ENCODE data around the gene TBX21.
"Not testable (repeated sequence)": the region's sequence is repeated elsewhere in the genome, so short reads cannot be mapped to it uniquely, and the experiment has no call there.

Gene TBX21

DNA sequence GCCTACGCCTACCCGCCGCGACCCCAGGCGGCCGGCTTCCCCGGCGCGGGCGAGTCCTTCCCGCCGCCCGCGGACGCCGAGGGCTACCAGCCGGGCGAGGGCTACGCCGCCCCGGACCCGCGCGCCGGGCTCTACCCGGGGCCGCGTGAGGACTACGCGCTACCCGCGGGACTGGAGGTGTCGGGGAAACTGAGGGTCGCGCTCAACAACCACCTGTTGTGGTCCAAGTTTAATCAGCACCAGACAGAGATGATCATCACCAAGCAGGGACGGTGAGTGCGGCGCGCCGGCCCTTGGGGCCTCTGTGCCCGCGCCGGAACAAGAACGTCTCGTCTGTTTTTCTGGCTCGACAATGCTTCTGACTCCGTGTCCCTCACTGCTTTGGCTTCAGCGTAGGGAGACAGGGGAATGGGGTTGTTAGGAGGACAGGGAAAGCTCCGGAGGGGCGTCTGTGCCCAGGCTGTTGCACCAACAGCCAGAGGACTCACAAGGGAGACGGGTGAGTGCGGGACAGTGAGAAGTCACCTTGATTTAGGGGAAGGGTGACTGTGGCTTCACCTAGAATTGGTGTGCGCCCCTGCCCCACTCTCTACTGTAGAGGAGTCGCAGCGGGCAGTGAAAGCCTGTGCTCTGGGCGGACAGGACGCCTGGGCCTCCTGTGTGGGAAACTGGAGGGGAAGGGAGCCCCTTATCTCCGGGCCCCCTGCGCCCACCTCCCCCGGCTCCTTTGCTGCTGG, 806 bp downstream of the TBX21 start:
- DNase-seq = no peak

DNA sequence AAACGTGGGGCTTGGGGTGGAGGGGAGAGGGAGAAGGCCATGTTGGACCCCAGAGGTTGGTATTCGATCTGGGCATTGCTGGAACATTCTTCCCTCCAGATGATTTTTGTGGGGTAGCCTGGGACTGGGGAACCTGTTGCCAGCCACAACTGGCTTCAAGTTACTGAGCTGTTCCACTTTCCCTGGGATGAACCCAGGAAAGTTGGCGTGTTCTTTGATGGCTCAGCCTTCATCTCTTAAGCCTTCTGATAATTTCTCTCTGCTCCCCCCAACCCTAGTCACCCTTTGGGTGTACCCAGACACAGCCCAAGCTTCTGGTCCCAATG, 2.1 kb downstream of the TBX21 start:
- no peak for DNase-seq

DNA sequence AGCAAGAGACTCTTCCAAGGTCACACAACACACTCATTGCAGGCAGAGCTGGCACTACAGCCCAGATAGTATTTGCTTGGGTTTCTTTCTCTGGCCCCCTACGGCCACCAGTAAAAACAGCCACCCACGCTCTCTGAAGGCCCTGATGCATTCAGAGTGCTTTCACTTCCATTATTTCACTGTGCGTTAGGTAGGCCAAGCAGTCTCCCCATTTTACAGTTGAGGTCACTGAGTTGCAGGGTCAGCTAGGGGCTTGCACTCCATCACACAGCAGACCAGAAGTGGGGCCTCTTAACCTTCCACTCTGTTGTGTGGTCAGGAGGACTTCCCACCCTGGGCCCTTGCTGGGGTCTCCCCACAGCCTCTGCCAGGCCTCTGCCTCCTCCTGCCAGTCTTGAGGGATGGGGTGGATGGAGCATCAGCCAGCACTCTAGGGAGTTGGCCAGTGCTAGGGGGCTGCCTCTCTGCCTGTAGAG, 2.5 kb downstream of the TBX21 start:
- DNase-seq = no peak

DNA sequence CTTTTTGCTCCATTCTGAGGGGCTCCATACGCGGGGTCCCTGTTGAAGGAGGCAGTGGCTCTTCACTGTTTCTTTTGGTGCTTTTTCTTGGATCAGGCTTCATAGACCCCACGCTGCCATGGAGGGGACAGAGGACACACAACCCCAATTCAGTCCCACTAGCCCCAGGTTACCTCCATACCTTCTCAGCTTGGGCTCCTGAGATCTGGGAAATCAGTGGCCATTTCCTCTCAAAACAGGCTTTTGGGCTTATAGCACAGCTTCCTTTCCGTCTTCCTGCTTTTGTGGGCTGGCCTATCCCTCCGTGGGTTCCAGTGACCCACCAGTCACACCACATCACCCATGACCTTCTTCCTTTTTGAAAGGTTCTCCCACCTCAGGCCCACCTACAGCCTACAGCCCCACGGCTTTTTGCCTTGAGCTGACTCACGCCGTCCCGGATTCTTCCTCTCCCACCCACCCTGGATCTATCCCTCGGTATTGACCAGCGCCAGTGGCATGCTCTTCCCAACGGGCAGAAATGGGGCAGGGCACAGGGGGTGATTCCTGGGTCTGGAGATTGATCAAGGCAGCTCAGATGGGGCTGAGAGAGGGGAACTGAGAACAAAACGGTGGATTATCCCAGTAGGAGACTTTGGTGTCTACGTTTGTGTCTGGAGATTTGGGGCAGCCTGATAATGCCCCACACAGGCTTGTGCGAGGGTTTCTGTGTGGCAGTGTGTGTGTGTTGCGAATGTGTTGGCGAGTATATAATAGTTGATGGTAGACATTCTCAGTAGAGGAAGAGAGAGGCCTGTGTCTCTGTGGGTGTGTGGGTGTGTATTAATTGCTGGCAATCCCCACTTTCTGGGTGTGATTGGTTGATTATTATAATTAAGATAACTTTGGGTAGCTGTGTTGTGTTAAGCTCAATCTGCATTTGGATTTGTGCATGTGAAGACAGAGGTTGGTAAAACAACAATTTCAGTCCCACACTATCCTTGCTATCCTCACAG, 3.8 kb downstream of the TBX21 start:
- no peak for DNase-seq

DNA sequence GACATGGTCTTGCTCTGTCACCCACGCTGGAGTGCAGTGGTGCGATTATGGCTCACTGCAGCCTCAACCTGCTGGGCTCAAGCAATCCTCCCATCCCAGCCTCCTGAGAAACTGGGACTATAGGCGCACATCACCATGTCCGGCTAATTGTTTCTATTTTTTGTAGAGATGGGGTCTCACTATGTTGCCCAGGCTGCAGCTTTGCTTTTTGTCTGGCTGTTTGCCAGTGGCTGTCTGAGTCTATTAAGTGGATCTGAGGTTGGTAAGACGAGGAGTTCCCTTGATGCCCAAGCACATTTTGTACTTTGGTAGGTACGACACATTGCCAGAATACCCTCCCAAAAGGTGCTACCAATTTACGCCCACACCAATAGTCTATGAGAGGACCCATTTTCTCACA, 5.1 kb downstream of the TBX21 start:
- DNase-seq = no peak

DNA sequence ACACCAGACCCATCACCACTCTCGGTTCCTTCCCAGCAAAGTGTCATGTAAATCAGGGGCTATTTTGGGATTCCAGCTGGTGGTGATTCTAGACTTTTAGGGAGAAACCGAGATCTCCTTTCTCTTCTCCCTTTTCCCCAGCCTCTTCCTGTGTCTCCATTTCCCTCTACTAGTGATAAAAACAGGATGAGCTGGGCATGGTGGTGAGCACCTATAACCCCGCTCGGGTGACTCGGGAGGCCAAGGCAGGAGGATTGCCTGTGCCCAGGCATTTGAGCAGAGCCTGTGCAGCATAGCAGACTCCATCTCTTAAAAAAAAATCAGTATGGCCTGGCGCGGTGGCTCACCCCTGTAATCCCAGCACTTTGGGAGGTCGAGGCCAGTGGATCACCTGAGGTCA, 6.1 kb downstream of the TBX21 start:
- no peak for DNase-seq

DNA sequence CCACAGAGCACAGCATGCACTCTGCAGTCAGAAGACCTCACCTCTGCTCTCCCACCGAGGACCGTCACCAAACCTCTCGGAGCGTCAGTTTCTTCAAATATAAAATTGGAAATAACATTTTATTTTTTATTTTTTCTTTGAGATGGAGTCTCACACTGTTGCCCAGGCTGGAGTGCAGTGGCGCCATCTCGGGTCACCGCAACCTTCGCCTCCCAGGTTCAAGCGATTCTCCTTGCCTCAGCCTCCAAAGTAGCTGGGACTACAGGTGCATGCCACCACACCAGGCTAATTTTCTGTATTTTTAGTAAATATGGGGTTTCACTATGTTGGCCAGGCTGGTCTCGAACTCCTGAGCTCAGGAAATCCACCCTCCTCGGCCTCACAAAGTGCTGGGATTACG, 6.9 kb downstream of the TBX21 start:
- not testable (repeated sequence) for DNase-seq

DNA sequence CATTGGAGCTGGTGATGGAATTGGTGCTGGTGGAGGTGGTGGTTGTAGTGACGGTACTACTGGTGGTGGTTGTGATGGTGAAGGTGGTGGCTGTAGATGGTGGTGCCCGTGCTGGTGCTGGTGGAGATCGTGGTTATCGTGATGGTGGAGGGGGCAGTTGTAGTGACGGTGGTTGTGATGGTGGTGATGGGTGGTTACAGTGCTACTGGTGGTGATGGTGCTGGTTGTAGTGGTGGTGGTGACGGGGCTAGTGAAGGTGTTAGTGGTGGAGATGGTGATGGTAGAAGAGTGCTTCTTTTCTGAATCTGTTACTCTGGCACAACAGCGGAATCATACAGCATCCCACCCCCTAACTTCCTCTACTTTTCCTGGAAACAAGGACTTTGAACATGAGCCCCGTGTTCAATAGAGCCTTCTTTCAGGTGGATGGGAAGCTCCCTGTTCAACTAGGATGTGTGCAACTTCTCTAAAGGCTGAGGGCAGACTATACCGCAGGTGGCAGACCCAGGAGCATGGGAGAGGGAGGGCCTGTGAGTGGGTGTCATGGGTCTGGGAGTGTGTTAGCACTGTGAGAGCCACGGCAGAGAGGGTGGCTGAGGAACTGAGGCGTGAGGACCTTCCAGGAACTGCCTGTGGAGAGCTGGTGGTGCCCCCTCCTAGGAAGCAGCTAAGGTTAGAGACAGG, 8.2 kb downstream of the TBX21 start:
- no peak for DNase-seq

DNA sequence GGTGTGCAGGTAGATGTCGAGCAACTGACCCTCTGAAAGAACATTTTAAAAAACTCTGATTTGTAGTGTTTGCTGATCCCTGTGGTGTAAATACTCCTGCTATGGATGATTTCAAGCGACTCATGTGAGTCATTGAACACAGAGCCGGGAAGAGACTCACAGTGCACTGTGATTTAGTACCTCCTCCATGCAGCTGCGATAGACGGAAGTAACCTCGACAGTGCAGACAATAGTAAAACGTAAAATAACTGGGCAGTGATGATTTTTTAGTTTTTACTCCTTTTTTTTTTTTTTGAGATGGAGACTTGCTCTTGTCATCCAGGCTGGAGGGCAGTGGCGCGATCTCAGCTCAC, 8.7 kb downstream of the TBX21 start:
- DNase-seq = no peak

DNA sequence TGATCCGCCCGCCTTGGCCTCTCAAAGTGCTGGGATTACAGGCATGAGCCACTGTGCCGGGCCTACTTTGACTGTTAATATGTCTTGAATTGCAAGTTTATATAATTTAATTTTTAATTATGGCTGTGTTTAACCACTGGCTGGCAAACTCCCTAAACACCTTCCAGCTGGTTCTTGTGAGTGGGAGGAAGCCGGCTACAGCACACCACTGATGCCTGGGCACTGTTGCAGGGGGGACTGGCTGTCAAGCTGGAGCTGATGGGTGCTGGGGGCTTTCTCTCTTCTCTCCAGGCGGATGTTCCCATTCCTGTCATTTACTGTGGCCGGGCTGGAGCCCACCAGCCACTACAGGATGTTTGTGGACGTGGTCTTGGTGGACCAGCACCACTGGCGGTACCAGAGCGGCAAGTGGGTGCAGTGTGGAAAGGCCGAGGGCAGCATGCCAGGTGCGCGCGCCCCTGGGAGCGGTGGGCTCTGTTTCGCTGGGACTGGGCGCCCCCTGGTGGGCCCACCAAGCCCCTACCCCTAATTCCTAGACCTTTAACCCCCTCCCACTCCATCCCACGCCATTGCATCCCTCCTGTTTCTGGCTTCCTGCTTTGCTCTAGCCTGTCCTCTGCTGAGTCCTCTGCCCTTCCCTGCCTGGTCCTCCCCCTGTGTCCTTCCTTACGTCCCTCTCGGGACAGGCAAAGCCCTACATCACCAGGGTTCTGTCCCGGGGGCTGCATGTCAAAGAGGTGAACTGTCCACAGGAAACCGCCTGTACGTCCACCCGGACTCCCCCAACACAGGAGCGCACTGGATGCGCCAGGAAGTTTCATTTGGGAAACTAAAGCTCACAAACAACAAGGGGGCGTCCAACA, 9.5 kb downstream of the TBX21 start:
- no peak for DNase-seq

DNA sequence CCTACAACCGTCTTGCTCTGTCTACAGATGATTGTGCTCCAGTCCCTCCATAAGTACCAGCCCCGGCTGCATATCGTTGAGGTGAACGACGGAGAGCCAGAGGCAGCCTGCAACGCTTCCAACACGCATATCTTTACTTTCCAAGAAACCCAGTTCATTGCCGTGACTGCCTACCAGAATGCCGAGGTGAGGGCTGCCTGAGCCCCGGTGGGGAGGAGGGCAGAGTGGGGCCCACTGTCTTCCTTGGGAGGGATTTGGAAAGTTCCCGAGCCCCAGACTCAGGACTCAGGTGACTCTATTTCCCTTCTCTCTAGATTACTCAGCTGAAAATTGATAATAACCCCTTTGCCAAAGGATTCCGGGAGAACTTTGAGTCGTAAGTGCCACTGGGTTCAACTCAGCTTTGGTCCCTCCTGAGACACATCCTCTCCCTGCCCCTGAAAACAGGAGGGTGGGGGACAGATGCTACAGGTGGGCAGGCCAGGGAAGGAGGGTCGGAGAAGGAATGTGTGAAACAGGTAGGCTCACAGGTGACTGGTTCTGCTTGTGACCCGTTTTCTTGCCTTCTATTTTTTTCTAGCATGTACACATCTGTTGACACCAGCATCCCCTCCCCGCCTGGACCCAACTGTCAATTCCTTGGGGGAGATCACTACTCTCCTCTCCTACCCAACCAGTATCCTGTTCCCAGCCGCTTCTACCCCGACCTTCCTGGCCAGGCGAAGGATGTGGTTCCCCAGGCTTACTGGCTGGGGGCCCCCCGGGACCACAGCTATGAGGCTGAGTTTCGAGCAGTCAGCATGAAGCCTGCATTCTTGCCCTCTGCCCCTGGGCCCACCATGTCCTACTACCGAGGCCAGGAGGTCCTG, 11.4 kb downstream of the TBX21 start:
- DNase-seq = no peak

DNA sequence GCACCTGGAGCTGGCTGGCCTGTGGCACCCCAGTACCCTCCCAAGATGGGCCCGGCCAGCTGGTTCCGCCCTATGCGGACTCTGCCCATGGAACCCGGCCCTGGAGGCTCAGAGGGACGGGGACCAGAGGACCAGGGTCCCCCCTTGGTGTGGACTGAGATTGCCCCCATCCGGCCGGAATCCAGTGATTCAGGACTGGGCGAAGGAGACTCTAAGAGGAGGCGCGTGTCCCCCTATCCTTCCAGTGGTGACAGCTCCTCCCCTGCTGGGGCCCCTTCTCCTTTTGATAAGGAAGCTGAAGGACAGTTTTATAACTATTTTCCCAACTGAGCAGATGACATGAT, 12.0 kb downstream of the TBX21 start:
- no peak for DNase-seq

DNA sequence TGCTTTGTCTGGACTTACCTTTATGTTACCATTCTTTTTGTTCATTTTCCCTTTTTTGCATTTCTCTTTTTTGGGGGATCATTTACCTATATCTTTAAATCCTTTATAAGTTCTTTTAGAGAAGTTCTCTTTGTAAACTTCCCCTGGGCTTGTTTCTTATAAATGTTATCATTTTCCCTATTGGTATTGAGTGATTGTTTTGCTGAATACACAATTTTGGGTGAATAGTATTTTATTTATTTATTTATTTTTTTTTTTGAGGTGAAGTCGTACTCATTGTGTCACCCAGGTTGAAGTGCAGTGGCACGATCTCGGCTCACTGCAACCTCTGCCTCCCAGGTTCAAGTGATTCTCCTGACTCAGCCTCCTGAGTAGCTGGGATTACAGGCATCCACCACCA, 18.4 kb downstream of the TBX21 start:
- DNase-seq = no peak

DNA sequence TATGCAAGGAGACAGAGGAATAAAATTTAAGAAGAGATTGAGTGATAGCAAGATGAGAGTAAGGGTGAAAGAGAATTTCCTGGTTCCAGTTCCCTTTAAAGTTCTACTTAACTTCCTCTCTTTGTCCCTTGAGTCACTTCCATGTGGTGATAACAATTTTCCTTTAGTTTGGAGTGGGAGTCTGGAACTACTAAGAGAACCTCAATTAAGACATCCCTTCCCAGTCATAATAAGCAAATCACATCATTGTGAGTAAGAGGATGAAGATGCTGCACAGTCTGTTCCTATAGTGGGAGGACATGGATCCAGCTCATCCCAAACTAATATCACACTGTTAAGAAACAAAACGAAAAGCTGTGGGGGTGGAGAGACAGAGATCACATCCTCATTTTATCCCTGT, 24.4 kb downstream of the TBX21 start:
- no peak for DNase-seq

DNA sequence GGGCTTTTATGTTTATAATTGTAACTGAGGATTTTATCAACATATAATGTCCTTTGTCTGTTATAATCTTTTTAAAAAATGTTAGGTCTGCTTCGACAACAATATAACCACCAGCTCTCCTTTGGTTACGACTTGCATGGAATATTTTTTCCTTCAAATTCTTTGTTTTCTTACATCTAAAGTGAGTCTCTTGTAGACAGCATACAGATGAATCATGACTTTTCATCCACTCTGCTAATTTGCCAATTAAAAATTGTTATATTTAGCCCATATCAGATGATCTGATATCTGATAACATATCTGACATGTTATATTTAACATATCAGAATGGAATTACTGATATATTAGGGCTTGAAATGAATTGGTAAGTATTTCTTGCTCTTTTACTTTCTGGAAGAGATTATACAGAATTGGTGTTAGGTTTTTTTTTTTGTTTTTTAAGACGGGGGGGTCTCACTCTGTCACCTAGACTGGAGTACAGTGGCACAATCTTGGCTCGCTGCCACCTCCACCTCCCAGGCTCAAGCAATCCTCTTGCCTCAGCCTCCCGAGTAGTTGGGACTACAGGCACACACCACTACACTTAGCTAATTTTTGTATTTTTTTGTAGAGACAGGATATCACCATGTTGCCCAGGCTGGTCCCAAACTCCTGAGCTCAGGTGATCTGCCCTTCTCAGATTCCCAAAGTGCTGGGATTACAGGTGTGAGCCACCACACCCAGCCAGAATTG, 27.5 kb downstream of the TBX21 start:
- no peak for DNase-seq

DNA sequence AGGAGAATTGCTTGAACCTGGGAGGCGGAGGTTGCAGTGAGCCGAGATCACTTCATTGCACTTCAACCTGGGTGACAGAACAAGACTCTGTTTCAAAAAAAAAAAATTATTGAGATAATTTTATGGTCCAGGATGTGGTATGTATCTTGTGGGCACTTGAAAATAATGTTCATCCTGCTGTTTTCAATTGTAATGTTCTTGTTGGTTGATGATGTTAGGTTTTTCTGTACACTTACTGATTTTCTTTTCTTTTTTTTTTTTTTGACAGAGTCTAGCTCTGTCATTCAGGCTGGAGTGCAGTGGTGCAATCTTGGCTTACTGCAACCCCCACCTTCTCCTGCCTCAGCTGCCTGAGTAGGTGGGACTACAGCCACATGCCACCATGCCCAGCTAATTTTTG, 29.7 kb downstream of the TBX21 start:
- DNase-seq = no peak

DNA sequence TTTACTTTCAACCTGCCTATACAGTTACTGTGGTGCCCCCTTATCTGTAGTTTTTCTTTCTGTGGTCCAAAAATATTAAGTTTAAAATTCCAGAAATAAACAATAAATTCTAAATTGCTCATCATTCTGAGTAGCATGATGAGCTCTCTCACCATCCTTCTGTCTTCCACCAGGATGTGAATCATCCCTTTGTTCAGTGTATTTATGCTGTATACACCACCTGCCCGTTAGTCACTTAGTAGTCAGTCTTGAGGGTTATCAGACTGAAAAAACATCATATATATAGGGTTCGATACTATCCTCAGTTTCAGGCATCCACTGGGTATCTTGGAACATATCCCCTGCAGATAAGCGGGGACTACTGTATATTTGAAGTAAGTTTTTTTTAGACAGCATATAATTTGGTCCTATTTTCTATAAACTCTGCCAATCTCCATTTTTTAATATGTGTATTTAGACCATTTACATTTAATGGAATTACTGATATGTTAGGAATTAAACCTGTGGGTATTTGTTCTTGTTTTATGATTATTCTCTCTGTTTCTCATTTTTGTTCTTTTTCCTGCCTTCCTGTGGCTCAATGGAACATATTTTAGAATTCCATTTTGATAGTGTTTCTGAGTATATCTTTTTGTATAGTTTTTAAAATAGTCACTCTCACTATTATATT, 31.0 kb downstream of the TBX21 start:
- DNase-seq = no peak

DNA sequence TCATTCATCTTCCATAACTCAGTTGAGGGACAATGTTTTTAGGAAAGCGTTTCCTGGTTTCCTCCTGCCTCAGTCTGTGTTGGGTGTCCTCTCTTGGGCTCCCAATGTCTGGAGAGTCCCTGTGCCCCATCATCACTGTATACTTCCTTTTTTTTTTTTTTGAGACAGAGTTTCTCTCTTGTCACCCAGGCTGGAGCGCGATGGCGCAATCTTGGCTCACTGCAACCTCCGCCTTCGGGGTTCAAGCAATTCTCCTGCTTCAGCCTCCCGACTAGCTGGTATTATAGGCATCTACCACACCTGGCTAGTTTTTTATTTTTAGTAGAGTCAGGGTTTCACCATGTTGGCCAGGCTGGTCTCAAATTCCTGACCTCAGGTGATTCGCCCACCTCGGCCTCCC, 40.6 kb downstream of the TBX21 start:
- DNase-seq = not testable (repeated sequence)

DNA sequence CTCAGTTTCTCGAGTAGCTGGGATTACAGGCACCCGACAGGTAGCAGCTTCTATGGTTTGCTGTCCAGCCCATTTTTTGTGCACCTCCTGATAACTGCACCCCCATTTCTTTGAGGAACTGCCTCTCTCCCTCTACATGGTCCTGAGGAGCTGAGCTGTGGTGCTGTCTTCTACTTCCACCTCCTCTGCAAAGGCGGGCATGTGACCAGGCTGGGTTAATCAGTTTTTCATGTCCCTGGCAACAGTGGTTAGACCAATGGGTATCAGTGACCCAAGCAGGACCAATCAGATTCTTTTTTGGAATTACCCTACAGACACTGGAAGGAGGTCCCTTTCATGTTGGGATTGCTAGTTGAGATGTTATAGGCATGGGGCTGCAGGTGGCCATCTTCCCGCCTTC, 41.3 kb downstream of the TBX21 start:
- no peak for DNase-seq

DNA sequence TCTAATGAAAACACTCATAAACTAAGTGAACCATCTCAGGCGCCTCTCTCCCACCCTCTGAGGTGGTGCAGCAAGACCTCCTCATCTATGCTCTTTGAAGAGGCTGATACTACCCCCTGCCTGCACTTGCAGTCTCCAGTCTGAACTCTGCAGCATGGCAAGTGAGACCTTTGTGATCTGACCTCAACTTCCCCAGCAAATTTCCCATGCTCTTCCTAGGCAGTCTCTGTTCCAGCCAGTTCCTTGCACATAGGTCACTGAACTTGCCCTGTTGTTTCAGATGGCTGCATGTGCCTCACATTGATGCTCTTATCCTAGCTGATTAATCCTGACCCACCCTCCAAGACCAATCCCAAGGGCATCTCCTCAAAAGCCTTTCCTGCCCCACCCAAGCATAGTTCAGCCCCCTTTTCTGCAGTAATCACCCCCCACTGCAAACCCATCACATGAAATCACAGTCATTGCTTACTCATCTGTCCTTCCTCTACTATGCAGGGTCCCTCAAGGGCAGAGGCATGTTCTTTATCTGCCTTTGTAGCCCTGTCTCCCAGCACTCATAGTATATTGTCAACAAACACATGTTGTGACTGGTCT, 42.0 kb downstream of the TBX21 start:
- DNase-seq = no peak
